ENCODE measurements around the gene MBNL1.

The MBNL1 gene

DNA sequence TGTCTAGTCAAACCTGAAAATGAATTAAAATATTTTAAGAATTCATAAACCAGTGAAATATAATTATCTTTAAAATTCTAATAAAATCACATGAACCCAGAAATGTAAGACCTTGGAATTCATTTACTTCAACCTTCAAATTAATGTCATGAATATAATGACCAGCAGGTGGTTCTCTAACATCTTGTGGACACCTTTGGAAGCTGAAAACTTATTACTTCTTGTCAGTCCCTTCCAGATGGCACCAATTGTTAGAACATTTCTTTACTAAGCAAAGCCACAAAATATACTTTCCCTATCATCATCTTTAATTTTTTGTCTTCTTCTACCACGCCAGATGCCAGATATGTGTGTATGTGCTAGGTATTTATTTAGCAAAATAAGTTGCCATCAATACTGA, 240.0 kb downstream of the MBNL1 start:
- no peaks in the 10 kb centered on the region for H3K36me3 Mint-ChIP-seq (ENCODE audit: low read depth)
- H3K27me3 Mint-ChIP-seq (ENCODE audit: low read depth) = peaks cover 5% of the 10 kb centered on the region
- peaks cover 12% of the 10 kb centered on the region for H3K4me1 Mint-ChIP-seq (ENCODE audit: low read depth)
- H3K4me3 Mint-ChIP-seq = no peak overlapping the region
- H3K27ac Mint-ChIP-seq = no peak overlapping the region
- H3K9me3 Mint-ChIP-seq = no peaks in the 10 kb centered on the region

DNA sequence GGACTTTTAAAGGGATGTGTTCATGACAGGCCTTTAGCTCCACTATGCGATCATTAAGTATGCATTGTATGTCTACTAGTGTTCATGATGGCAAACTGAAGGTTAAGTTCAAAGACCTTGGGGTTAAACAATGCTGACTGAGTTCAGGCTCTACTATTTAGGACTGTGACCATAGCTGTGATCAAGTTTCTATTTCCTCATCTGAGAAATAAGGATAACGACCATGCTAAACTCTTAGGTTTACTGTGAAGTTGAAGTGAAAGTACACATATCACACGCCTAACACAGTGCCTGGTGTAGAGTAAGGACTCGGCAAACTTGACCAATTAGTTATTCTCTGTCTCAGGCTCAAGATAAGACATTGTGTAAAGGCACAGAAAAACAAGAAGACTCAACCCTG, 243.2 kb downstream of the MBNL1 start:
- no peaks in the 10 kb centered on the region for H3K36me3 Mint-ChIP-seq (ENCODE audit: low read depth)
- no peak overlapping the region for H3K4me3 Mint-ChIP-seq
- peaks cover 16% of the 10 kb centered on the region for H3K27me3 Mint-ChIP-seq (ENCODE audit: low read depth)
- no peak overlapping the region for H3K27ac Mint-ChIP-seq
- H3K4me1 Mint-ChIP-seq (ENCODE audit: low read depth) = peaks cover 3% of the 10 kb centered on the region
- no peaks in the 10 kb centered on the region for H3K9me3 Mint-ChIP-seq

DNA sequence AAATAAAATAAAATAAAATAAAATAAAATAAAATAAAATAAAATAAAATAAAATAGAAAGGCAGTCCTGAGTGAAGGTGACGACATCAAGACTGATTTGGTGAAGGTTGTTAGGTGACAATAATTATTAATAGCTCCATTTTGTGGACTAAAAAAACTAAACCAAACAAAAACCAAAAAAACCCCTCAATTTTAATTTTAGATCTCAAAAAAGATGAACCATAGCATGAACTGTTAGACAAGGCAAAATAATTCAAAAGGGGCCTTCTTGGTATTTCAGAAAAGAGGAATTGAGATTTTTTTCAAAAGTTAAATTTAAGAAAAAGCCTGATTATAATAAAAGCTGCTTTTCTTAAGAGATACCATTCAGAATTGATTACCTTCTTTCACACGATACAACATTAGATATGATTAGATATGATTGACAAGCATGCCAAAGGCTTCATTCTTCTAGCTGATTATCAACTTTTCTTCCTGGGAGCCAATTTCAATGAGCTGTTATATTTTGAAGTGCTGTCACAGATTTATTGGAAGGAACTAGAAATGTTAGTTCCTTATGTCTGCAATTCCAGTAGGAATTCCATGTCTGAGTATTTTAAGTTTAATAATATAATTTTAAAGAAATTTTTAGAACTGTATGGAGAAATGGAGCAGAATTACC, 244.7 kb downstream of the MBNL1 start:
- Mint-ChIP-seq H3K36me3 (ENCODE audit: low read depth) (no peaks in the 10 kb centered on the region), H3K4me1 (ENCODE audit: low read depth) (peaks cover 3% of the 10 kb centered on the region), H3K27me3 (ENCODE audit: low read depth) (peaks cover 21% of the 10 kb centered on the region), H3K27ac (no peak overlapping the region), H3K9me3 (no peaks in the 10 kb centered on the region), H3K4me3 (no peak overlapping the region)

All from T-helper 1 cell treated with Interleukin-12 subunit alpha and Interleukin-12 subunit beta and Interleukin-4 antibody, amounts not matched to agents 30 μg/mL and 1 μg/mL, for 36 hours (primary cell).